COR-L47 (cell line): Measurements from ENCODE around the gene STIM2.
"Not testable (repeated sequence)": the region's sequence is repeated elsewhere in the genome, so short reads cannot be mapped to it uniquely, and the experiment has no call there.

Source experiments
- DNase-seq: peaks from one replicate; lab custom pipeline; 2025; lab: John Stamatoyannopoulos, UW

Gene STIM2

GRCh38 chr4:26860157-26860921 lies at the start of gene STIM2:
TSS of gene STIM2 (plus strand) at chr4:26860841.
- DNase-seq, result peak; percentile 95

DNA sequence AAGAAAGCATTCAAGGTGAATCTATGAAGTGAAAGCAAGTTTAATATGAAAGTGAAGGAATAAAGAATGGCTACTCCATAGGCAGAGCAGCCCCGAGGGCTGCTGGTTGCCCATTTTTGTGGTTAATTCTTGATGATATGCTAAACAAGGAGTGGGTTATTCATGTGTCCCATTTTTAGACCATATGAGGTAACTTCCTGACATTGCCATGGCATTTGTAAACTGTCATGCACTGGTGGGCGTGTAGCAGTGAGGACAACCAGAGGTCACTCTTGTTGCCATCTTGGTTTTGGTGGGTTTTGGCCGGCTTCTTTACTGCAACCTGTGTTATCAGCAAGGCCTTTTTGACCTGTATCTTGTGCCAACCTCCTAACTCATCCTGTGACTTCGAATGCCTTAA lies 49.1 kb upstream of the STIM2 start:
- DNase-seq, result not testable (repeated sequence)

DNA sequence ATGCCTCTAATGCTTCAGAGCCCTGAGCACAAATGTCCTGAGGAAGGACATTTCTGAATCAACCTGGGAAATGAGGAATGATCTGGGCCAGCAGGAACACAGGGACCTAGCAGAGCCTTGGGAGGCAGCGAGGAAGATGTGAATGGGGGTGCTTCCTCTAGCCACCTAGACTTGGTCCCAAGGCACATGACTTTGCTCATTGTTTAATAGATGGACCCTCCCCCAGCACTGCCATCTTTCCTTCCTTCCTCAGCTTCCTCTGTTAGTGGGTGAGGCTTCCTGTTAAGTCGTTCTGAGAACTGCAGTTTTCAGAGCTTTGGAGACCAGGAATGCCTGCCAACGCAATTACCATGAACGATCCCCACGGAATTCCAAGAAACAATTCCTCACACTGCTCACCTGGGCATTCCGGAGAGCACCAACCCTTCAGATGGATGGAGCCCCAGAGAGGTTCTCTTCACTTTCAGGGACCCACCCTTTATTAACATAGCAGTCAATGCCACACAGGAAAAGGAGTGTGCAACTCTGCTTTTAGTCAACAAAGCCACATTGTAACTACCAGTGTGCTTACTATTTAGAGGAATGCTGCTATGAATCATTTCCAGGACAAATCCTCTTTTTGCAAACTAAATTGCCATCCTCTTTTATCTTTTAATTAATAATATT lies 48.5 kb upstream of the STIM2 start:
- no peak for DNase-seq

DNA sequence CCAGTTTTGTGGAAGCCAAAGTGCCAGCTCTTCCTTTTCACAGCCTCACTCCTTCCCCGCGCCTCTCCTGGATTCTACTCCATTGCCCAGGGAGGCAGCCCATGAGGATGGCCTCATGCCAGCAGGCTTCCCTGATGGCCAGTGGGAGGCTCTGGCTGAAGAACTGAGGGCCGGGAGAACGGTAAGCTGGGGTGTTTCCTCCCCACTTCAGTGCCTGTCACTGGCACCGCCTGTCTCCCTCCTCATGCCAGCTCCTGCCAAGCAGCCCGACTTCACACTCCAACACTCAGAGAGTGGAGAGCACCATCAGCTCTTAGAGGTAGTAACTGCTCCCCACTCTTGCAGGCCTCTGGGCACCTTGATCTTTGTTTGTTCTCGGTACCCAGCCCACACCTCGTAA lies 46.9 kb upstream of the STIM2 start:
- DNase-seq, result no peak

GRCh38 chr4:26815199-26815598 lies 45.4 kb upstream of the STIM2 start:
- DNase-seq, result no peak

GRCh38 chr4:26815706-26816105 lies 44.9 kb upstream of the STIM2 start:
- DNase-seq, result no peak

DNA sequence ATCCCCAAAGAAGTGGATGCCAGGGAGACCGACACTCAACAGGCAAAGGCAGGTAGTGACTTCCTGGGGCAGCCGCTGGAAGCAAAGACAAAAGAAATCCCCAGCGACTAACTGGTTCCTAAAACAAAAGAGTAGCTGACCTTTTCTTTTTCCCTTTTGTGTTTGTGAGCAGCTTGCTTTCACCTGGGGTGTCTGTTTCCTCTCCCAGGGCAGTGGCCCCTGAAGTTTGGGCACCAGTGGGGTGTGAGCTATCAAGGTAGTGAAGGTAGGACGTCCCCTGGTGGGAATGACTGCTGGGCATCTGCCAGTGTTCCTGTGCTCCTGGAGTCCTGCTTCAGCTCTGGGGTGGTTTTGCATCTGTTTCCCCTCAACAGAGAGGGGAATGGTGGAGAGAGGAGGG lies 41.6 kb upstream of the STIM2 start:
- DNase-seq, result peak; percentile 37

DNA sequence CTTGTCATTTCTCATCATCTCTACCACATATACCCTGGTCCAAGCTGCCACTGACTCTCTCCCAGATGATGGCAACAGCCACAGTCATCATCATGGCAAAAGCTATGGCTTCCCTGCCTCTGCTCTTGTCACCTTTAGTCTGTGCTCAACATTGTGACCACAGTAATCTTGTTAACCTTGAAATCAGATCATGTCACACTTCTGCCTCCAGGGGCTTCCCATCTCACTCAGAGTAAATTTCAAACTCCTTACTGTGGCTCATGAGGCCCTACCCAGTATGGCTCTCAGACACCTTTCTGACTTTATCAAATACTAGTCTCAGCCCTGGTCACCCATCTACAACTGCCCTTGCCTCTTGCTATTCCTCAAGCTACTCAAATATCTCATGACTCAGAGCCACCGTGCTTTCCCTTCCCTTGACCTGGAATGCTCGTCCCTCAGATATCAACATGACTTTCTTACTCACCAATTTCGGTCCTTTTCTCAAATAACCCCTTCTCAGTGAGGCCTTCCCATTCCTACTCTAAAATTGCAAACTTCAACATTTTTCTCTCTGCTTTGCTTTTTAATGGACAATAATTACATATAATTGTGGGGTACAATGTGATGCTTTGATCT lies 41.1 kb upstream of the STIM2 start:
- no peak for DNase-seq

- no peak for DNase-seq
Observed at GRCh38 chr4:26820346-26820745, 40.3 kb upstream of the STIM2 start.

GRCh38 chr4:26821031-26821430 lies 39.6 kb upstream of the STIM2 start:
- no peak for DNase-seq

DNA sequence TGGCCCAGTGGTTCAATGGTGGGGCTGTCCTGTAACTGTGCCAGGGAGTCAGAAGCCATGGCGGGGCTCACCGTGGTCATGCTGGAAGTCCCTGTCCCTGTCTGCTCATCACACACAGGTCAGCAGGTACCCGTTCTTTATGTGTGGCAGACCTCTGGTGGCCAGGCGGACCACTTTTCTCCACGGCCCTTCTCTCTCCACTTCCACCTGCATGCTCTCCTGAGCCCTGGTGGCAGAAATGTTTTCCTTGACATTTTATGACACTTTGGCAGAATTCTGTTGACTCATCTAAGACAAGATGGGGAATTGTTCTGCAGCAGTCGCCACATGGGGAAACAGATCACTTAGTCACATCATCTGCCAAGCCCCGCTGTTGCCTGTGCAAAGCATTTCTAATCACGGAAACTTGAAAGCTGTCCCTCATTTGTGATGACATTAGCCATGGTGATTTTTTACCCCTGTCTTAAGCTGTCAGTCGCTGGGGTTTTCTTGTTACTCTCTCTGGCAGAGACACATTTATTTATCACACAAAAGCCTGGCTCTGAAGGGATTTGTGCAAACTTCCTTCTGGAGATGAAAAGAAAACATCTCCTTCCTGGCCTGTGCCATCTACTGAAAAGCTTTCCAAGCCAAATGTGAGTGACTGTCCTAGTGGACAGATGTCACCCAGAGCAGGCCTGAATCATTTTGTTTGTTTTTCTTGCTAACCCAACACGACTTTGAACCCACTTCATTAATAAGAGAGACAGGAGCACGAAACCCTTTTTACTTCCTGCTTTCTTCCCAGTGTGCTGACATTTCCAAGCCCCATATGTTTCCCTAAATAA lies 38.8 kb upstream of the STIM2 start:
- DNase-seq, result no peak

GRCh38 chr4:26822546-26822945 lies 38.1 kb upstream of the STIM2 start:
- DNase-seq, result no peak

DNA sequence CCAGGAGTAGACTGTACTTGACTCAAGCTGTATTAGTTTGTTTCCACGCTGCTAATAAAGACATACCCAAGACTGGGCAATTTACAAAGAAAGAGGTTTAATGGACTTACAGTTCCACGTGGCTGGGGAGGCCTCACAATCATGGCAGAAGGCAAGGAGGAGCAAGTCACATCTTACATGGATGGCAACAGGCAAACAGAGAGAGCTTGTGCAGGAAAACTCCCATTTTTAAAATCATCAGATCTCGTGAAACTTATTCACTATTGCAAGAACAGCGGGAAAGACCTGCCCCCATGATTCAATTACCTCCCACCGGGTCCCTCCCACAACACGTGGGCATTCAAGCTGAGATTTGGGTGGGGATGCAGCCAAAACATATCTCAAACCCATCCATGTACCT lies 37.7 kb upstream of the STIM2 start:
- DNase-seq, result not testable (repeated sequence)

GRCh38 chr4:26823583-26823982 lies 37.1 kb upstream of the STIM2 start:
- DNase-seq, result no peak

DNA sequence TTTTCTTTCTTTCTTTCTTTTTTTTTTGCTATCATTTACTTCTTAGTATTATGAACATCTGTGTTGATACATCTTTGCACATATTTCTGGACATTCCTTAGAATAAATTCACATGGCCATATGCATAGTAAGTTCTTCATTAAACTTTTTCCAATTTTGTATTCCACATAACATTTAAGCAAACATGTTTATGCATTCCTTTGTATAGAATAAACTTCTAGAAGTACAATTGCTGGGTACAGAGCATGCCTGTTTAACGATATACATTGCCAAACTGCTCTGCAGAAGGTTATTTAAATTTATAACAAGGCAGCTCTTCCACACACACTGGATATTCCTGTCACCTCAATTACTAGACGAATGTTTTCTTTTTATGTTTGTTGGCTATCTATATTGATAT lies 36.0 kb upstream of the STIM2 start:
- DNase-seq, result no peak

GRCh38 chr4:26826721-26827120 lies 33.9 kb upstream of the STIM2 start:
- no peak for DNase-seq

DNA sequence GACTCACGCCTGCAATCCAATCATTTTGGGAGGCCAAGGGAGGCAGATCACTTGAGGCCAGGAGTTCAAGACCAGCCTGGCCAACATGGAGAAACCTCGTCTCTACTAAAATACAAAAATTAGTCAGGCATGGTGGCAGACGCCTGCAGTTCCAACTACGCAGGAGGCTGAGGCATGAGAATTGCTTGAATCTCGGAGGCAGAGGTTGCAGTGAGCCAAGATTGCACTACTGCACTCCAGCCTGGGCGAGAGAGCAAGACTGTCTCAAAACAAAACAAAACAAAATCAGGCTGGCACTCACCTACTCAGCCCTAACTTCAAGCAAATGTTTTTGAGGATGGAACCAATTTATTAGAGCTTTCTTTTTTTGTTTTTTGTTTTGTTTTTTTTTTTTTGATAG lies 33.3 kb upstream of the STIM2 start:
- not testable (repeated sequence) for DNase-seq

DNA sequence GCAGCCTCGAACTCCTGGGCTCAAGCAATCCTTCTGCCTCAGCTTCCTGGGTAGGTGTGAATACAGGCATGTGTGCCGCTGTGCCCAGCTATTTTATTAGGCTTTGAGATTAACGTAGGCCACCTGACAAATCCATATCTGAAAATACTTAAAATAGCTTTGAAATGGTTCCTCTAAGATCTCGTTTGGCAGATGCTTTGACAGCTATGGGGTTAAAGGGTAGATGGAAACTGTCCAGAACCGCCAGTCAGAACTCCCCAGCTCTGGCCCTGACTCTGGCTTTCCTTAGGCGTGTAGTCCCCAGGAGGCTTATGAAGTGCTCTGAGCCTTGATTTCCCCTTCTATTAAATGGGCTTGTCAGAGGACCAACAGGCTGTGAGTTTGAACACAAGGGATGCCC lies 32.8 kb upstream of the STIM2 start:
- no peak for DNase-seq

- DNase-seq, result no peak
Observed at GRCh38 chr4:26829018-26829417, 31.6 kb upstream of the STIM2 start.

GRCh38 chr4:26830033-26830432 lies 30.6 kb upstream of the STIM2 start:
- no peak for DNase-seq

- no peak for DNase-seq
Observed at GRCh38 chr4:26830701-26831100, 29.9 kb upstream of the STIM2 start.

GRCh38 chr4:26836539-26836938 lies 24.1 kb upstream of the STIM2 start:
- no peak for DNase-seq
